ENCODE measurements around the gene PHACTR1. TPM values are rescaled to one million over a fixed set of nuclear protein-coding genes. Genes with fewer than 3 reads are reported as not detected.

The PHACTR1 gene
- total and polyA plus RNA-seq, 9 of the 15 experiments (the other 6 are each of a cell fraction or from before 2014, with no cell fraction given) = 11.5 to 32.6 (median 22.0) TPM

DNA sequence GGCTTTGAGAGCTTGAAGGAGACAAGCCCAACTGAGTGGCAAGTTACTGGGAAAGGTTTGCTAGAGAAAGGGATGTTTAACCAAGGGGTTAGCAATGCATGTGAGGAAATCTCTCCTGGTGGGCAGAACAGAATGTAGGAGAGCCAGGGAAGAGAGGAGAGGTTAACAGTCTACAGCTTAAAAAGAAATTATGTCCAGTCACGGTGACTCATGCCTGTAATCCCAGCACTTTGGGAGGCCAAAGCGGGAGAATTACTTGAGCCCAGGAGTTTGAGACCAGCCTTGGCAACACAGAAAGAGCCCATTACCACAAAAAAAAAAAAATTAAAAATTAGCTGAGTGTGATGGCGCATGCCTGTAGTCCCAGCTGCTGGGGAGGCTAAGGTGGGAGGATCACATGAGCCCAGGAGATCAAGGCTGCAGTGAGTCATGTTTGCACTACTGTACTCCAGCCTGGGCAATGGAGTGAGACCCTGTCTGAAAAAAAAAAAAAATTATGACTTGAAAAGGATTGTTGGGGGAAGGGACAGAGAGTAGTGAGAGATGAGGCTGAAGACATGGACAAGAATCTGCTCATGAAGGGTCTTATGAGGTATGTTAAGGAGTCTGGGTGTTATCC, 346.8 kb downstream of the PHACTR1 start (continued):
- TF ChIP-seq DPF2 (IDR thresholded peaks at IDR 0.05) (peak; percentile 48; the same call in 1 of the 2 replicates), ETV6 (IDR thresholded peaks at IDR 0.05; ENCODE audit: borderline replicate concordance in 1 of 2, low read depth in 2 of 2, low read length in 1 of 2) (no peak), ETV6 (CRISPR knock-in tag; IDR thresholded peaks at IDR 0.05; ENCODE audit: borderline replicate concordance) (no peak), NFXL1 (CRISPR knock-in tag; IDR thresholded peaks at IDR 0.05) (no peak), KDM1A (IDR thresholded peaks at IDR 0.05) (no peak), ARID1B (IDR thresholded peaks at IDR 0.05) (peak; percentile 49), ZNF121 (CRISPR knock-in tag; conservative IDR thresholded peaks at IDR 0.05) (no peak), SMAD3 (CRISPR knock-in tag; conservative IDR thresholded peaks at IDR 0.05) (no peak), KLF10 (CRISPR knock-in tag; IDR thresholded peaks at IDR 0.05) (no peak), POLR2B (IDR thresholded peaks at IDR 0.05; ENCODE audit: low read depth, partially characterized antibody) (no peak), NCOR1 (IDR thresholded peaks at IDR 0.05) (no peak), PRMT5 (CRISPR knock-in tag; IDR thresholded peaks at IDR 0.05) (no peak), NFE2 (IDR thresholded peaks at IDR 0.05; ENCODE audit: low read depth) (peak; percentile 81), ZC3H4 (CRISPR knock-in tag; IDR thresholded peaks at IDR 0.05; ENCODE audit: borderline replicate concordance) (no peak), HCFC1 (IDR thresholded peaks at IDR 0.05; ENCODE audit: low read depth, low read length) (no peak), SMC3 (conservative IDR thresholded peaks at IDR 0.05; ENCODE audit: insufficient read depth, low read depth, low read length) (no peak), NFYB (IDR thresholded peaks at IDR 0.05; ENCODE audit: extremely low read depth, insufficient read length) (no peak), ZNF274 (IDR thresholded peaks at IDR 0.05; ENCODE audit: borderline replicate concordance, low read depth, low read length) (no peak), TFAM (CRISPR knock-in tag; conservative IDR thresholded peaks at IDR 0.05) (no peak), ZNF830 (CRISPR knock-in tag; IDR thresholded peaks at IDR 0.05) (no peak), GTF2E2 (tag; IDR thresholded peaks at IDR 0.05) (no peak)
- TF ChIP-seq, protein P1, sequence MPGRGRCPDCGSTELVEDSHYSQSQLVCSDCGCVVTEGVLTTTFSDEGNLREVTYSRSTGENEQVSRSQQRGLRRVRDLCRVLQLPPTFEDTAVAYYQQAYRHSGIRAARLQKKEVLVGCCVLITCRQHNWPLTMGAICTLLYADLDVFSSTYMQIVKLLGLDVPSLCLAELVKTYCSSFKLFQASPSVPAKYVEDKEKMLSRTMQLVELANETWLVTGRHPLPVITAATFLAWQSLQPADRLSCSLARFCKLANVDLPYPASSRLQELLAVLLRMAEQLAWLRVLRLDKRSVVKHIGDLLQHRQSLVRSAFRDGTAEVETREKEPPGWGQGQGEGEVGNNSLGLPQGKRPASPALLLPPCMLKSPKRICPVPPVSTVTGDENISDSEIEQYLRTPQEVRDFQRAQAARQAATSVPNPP (IDR thresholded peaks at IDR 0.05; ENCODE audit: borderline replicate concordance, insufficient read depth, insufficient read length) = no peak
- TF ChIP-seq, protein P2, sequence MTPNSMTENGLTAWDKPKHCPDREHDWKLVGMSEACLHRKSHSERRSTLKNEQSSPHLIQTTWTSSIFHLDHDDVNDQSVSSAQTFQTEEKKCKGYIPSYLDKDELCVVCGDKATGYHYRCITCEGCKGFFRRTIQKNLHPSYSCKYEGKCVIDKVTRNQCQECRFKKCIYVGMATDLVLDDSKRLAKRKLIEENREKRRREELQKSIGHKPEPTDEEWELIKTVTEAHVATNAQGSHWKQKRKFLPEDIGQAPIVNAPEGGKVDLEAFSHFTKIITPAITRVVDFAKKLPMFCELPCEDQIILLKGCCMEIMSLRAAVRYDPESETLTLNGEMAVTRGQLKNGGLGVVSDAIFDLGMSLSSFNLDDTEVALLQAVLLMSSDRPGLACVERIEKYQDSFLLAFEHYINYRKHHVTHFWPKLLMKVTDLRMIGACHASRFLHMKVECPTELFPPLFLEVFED (CRISPR knock-in tag; conservative IDR thresholded peaks at IDR 0.05) = no peak
- TF ChIP-seq, protein P3, sequence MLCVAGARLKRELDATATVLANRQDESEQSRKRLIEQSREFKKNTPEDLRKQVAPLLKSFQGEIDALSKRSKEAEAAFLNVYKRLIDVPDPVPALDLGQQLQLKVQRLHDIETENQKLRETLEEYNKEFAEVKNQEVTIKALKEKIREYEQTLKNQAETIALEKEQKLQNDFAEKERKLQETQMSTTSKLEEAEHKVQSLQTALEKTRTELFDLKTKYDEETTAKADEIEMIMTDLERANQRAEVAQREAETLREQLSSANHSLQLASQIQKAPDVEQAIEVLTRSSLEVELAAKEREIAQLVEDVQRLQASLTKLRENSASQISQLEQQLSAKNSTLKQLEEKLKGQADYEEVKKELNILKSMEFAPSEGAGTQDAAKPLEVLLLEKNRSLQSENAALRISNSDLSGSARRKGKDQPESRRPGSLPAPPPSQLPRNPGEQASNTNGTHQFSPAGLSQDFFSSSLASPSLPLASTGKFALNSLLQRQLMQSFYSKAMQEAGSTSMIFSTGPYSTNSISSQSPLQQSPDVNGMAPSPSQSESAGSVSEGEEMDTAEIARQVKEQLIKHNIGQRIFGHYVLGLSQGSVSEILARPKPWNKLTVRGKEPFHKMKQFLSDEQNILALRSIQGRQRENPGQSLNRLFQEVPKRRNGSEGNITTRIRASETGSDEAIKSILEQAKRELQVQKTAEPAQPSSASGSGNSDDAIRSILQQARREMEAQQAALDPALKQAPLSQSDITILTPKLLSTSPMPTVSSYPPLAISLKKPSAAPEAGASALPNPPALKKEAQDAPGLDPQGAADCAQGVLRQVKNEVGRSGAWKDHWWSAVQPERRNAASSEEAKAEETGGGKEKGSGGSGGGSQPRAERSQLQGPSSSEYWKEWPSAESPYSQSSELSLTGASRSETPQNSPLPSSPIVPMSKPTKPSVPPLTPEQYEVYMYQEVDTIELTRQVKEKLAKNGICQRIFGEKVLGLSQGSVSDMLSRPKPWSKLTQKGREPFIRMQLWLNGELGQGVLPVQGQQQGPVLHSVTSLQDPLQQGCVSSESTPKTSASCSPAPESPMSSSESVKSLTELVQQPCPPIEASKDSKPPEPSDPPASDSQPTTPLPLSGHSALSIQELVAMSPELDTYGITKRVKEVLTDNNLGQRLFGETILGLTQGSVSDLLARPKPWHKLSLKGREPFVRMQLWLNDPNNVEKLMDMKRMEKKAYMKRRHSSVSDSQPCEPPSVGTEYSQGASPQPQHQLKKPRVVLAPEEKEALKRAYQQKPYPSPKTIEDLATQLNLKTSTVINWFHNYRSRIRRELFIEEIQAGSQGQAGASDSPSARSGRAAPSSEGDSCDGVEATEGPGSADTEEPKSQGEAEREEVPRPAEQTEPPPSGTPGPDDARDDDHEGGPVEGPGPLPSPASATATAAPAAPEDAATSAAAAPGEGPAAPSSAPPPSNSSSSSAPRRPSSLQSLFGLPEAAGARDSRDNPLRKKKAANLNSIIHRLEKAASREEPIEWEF (CRISPR knock-in tag; IDR thresholded peaks at IDR 0.05) = no peak
